ENCODE data around the gene DLK2. TPM values are rescaled to one million over a fixed set of nuclear protein-coding genes. Genes with fewer than 3 reads are reported as not detected.

Gene DLK2
- total and polyA plus RNA-seq, 2 donors (not counting 3 experiments of a cell fraction or from before 2014, with no cell fraction given) = 0.36 TPM; not detected in 1

- no peak for TF ChIP-seq GATA2 (IDR thresholded peaks at IDR 0.05; ENCODE audit: insufficient read depth, insufficient read length, low read depth, low read length)
- TF ChIP-seq EZH2 (IDR thresholded peaks at IDR 0.05; ENCODE audit: borderline replicate concordance, low read depth, low read length, severe bottlenecking) = no peak
- no peak for TF ChIP-seq MYC (IDR thresholded peaks at IDR 0.05; ENCODE audit: low read depth, low read length)
- TF ChIP-seq FOS (IDR thresholded peaks at IDR 0.05; ENCODE audit: borderline replicate concordance, insufficient read depth, low read length) = no peak
- TF ChIP-seq JUN (IDR thresholded peaks at IDR 0.05; ENCODE audit: borderline replicate concordance, insufficient read depth, insufficient read length, low read depth) = no peak
- no peak for TF ChIP-seq MAX (IDR thresholded peaks at IDR 0.05; ENCODE audit: insufficient read depth, insufficient read length)
- no peak for TF ChIP-seq POLR2A (IDR thresholded peaks at IDR 0.05; ENCODE audit: low read depth, low read length)
- no peak overlapping the region for H3K4me3 ChIP-seq (replicated peaks in 1 of 3; ENCODE audit: insufficient read depth in 1 of 3, low read depth in 1 of 3, low read length in 3 of 3)
- no peaks in the 10 kb centered on the region for H4K20me1 ChIP-seq (replicated peaks; ENCODE audit: control insufficient read depth, extremely low read depth, insufficient read depth, low read length)
- CTCF ChIA-PET = interaction anchor here (1.6 to 21.3 kb wide), 2 partner anchors 19 to 44 kb away, joined by 3 to 289 read pairs; partner anchors contain the start of gene LRRC73
- no peak overlapping the region for H3K27ac ChIP-seq (ENCODE audit: insufficient read depth, low read depth, low read length)
- no peaks in the 10 kb centered on the region for H3K36me3 ChIP-seq (ENCODE audit: control insufficient read depth in 2 of 2, extremely low read depth in 1 of 2, insufficient read depth in 2 of 2, low read length in 2 of 2)
- peaks cover 9% of the 10 kb centered on the region for H3K4me1 ChIP-seq (ENCODE audit: control insufficient read depth, extremely low read depth, insufficient read depth, low read length)
- peaks cover 10 to 26% of the 10 kb centered on the region in 2 experiments for H3K27me3 ChIP-seq (ENCODE audit: control insufficient read depth in 2 of 2, insufficient read depth in 2 of 2, low read length in 2 of 2)
- no peaks in the 10 kb centered on the region for H3K9me1 ChIP-seq (replicated peaks; ENCODE audit: control insufficient read depth, extremely low read depth, insufficient read depth, low read length)
- no peak for FAIRE-seq
- intact Hi-C loops (cut with micrococcal nuclease) = no loop called here
- dilution Hi-C loops (cut with MboI; ENCODE audit: extremely low pct_ligation_motif_present, low sequenced_read_pairs) = no loop called here
- H2AFZ ChIP-seq (ENCODE audit: low read depth, low read length) = no peak overlapping the region
- no peaks in the 10 kb centered on the region for H3K79me2 ChIP-seq (ENCODE audit: control insufficient read depth, insufficient read depth, low read length)
- POLR2A ChIA-PET = interaction anchor here (0.7 kb wide), 2 partner anchors 20 to 33 kb away, joined by 3 to 5 read pairs; partner anchors contain the start of gene TJAP1
- H3K9ac ChIP-seq (replicated peaks; ENCODE audit: extremely low read depth, insufficient read depth, low read length) = no peak overlapping the region
- H3K4me2 ChIP-seq (ENCODE audit: insufficient read depth, low read length) = no peak overlapping the region
- no TSS peak for BruUV-seq (replicated peaks)
- no peaks in the 10 kb centered on the region for H3K9me3 ChIP-seq (replicated peaks; ENCODE audit: control insufficient read depth, insufficient read depth, low read length)
- no peak for DNase-seq (ENCODE audit: low read depth, low spot score)
These were observed 2.3 kb upstream of the DLK2 start for GRCh38 chr6:43457643-43458042.
